ENCODE data around the gene PLXND1. TPM values are rescaled to one million over a fixed set of nuclear protein-coding genes. Genes with fewer than 3 reads are reported as not detected.
A peak's percentile ranks its signal among the peaks of the same experiment; 100 is the strongest.

PLXND1 gene
- total RNA-seq: 3.1 and 3.7 TPM in 2 replicates

DNA sequence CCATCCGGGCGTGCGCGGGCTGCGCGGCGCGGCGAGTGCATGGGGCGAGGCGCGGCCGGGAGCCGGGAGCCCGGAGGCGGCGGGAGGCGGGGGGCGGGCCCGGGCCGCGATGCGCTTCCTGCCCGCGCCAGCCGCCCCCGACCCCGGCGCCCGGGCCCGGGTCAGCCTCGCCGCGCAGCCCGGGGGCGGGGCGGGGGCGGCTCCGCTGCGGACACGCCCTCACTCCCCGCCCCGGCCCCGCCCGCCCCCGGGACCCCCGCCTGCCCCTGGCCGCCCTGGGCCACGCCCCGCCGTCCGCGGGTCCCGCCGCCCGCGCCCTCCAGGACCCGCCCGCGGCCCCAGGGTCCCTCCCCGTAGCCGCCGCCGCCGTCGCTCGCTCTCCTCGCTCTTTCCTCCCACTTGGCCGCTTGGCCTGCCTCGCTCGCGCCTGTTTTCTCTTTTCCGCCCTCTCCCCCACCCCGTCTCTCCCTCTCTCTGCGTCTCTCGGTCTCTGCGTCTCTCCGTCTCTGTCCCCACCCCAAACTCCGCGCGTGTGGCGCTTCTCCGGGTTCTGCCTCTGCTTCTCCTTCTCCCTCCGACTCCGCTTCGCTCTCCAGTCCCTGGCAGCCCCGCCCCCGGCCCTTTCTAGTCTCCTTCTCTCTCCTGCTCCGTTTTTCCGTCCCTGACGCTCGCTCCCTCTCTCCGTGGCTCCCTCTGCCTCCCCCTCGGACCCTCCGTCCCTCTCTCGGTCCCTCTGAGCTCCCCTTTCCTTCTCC lies at the start of gene PLXND1:
Gene PLXND1 (minus strand): TSS at position 41 of the 755 bp plus-strand sequence. CDS start 37 bp downstream, at position 4.
- ChIA-PET POLR2A (interaction anchor here (1.0 kb wide), 1 partner anchor 12 kb away, joined by 3 read pairs; no protein-coding TSS in a partner anchor), CTCF (interaction anchor here (1.1 kb wide), 1 partner anchor 117 kb away, joined by 5 read pairs; no protein-coding TSS in a partner anchor)
- no peak within 1 kb of the TSS for H3K27ac Mint-ChIP-seq
- intact Hi-C loops (cut with micrococcal nuclease): loop anchor here (2.0 kb wide), 2 partner anchors 14 to 116 kb away; no protein-coding TSS in a partner anchor
- ATAC-seq (ENCODE audit: low read depth) (peak; percentile 75), DNase-seq (peak; percentile 34)
- peaks cover 10% of the 10 kb centered on the region for H3K4me1 Mint-ChIP-seq
- peaks cover 24% of the 10 kb centered on the region for H3K27me3 Mint-ChIP-seq
- peak within 1 kb of the TSS; percentile 86 for H3K4me3 Mint-ChIP-seq
- TF ChIP-seq, protein P1, sequence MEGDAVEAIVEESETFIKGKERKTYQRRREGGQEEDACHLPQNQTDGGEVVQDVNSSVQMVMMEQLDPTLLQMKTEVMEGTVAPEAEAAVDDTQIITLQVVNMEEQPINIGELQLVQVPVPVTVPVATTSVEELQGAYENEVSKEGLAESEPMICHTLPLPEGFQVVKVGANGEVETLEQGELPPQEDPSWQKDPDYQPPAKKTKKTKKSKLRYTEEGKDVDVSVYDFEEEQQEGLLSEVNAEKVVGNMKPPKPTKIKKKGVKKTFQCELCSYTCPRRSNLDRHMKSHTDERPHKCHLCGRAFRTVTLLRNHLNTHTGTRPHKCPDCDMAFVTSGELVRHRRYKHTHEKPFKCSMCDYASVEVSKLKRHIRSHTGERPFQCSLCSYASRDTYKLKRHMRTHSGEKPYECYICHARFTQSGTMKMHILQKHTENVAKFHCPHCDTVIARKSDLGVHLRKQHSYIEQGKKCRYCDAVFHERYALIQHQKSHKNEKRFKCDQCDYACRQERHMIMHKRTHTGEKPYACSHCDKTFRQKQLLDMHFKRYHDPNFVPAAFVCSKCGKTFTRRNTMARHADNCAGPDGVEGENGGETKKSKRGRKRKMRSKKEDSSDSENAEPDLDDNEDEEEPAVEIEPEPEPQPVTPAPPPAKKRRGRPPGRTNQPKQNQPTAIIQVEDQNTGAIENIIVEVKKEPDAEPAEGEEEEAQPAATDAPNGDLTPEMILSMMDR (IDR thresholded peaks at IDR 0.05): no peak
- H3K9me3 Mint-ChIP-seq: no peaks in the 10 kb centered on the region
- H3K36me3 Mint-ChIP-seq (ENCODE audit: low read depth): peaks cover 2% of the 10 kb centered on the region

DNA sequence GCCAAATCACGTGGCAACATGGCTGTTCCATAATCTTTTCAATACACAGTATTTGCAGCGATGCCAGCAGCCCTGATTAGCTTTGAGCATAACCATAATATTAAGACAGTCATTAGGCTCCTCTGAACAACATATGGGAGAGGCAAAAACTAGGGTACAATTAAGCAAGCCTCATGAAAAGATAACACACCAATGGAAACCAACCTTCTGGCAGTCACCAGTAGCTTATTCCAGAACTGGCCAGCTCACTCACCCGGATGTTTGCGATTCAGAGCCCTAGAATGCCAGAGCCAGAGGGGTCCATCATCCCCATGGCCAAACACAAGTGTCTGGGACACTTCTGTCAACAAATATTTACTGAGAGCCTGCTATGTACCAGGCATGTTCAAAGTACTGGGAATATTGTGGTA lies 48.8 kb upstream of the PLXND1 start:
- CTCF ChIA-PET: no interaction called here
- ATAC-seq (ENCODE audit: low read depth): no peak
- Mint-ChIP-seq H3K27me3 (no peaks in the 10 kb centered on the region), H3K4me1 (peaks cover 6% of the 10 kb centered on the region), H3K36me3 (ENCODE audit: low read depth) (peaks cover 24% of the 10 kb centered on the region), H3K27ac (no peak overlapping the region), H3K9me3 (no peaks in the 10 kb centered on the region), H3K4me3 (no peak overlapping the region)
- TF ChIP-seq, protein P1 (IDR thresholded peaks at IDR 0.05): no peak
- no peak for DNase-seq
- intact Hi-C loops (cut with micrococcal nuclease): no loop called here
- POLR2A ChIA-PET: no interaction called here

GRCh38 chr3:129654131-129654530 lies 47.7 kb upstream of the PLXND1 start:
- POLR2A ChIA-PET: no interaction called here
- Mint-ChIP-seq H3K4me1 (peaks cover 8% of the 10 kb centered on the region), H3K4me3 (no peak overlapping the region), H3K36me3 (ENCODE audit: low read depth) (peaks cover 25% of the 10 kb centered on the region), H3K27ac (no peak overlapping the region), H3K27me3 (no peaks in the 10 kb centered on the region), H3K9me3 (no peaks in the 10 kb centered on the region)
- DNase-seq (no peak), ATAC-seq (ENCODE audit: low read depth) (no peak)
- CTCF ChIA-PET: no interaction called here
- TF ChIP-seq, protein P1 (IDR thresholded peaks at IDR 0.05): no peak
- intact Hi-C loops (cut with micrococcal nuclease): no loop called here

GRCh38 chr3:129653019-129653418 lies 46.5 kb upstream of the PLXND1 start:
- TF ChIP-seq, protein P1 (IDR thresholded peaks at IDR 0.05): no peak
- Mint-ChIP-seq H3K36me3 (ENCODE audit: low read depth) (peaks cover 25% of the 10 kb centered on the region), H3K9me3 (no peaks in the 10 kb centered on the region), H3K27ac (no peak overlapping the region), H3K4me3 (no peak overlapping the region), H3K27me3 (no peaks in the 10 kb centered on the region), H3K4me1 (peaks cover 2% of the 10 kb centered on the region)
- ChIA-PET POLR2A (interaction anchor here (0.6 kb wide), 1 partner anchor 8 kb away, joined by 4 read pairs; no protein-coding TSS in a partner anchor), CTCF (interaction anchor here (1.5 kb wide), 1 partner anchor 163 kb away, joined by 3 read pairs; no protein-coding TSS in a partner anchor)
- intact Hi-C loops (cut with micrococcal nuclease): no loop called here
- ATAC-seq (ENCODE audit: low read depth) (no peak), DNase-seq (no peak)

DNA sequence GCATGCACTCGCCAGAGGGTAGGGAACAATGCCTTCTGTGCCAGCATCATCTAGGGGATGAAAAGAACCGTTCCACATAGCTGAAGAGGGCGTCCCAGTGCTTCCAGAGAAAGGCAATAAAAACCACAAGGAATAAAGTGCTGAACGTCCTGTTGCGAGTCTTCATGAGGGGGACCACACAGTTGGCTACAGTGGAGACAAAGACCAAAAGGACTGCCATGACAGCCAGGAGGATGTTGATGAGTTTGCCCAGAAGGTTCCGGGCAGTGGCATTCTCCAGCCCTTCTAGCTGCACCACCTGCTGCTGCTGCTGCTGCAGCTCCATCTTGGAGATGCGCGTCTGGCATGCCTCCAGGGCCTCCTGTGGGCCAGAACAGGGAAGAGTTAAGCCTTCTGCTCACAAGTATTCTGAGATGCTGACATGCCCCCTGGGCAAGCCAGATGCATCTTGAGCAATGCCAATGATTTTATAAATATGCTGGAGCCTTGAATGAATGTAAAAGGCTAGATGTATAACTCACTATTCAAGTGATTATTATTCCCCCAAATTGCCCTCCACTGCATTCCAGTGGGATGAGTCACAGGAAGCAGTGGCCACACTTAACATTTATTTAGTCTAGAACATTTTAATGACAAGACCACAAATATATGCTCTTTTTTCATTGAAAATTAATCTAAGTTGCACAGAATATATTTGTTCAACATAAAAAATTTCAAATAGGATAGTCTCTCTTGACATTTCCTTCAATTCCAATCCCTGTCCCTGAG lies 45.1 kb upstream of the PLXND1 start:
- Mint-ChIP-seq H3K27me3 (no peaks in the 10 kb centered on the region), H3K27ac (no peak overlapping the region), H3K9me3 (no peaks in the 10 kb centered on the region), H3K36me3 (ENCODE audit: low read depth) (peaks cover 25% of the 10 kb centered on the region), H3K4me1 (peaks cover 2% of the 10 kb centered on the region), H3K4me3 (no peak overlapping the region)
- DNase-seq (no peak), ATAC-seq (ENCODE audit: low read depth) (no peak)
- intact Hi-C loops (cut with micrococcal nuclease): no loop called here
- ChIA-PET CTCF (interaction anchor here (1.0 kb wide), 1 partner anchor 174 kb away, joined by 4 read pairs; no protein-coding TSS in a partner anchor), POLR2A (no interaction called here)
- TF ChIP-seq, protein P1 (IDR thresholded peaks at IDR 0.05): no peak
